Activated CD8-positive, alpha-beta T cell treated with anti-CD3 and anti-CD28 coated beads, Interleukin-2, amount 10 ng/mL, durations not matched to agents 7 days and 5 days (primary cell): ENCODE results near the gene TCEANC2. TPM values are rescaled to one million over a fixed set of nuclear protein-coding genes. Genes with fewer than 3 reads are reported as not detected.

ENCODE experiments used
- ATAC-seq: fragments of 150-1000 bp; cut with Tn5 transposase; one replicate; pipeline ENCODE4 v1.10.0; 2021; ENCODE audit warnings: moderate library complexity
- CTCF ChIA-PET: fragments of 350-600 bp; sonication (Branson Sonifier 250); formaldehyde crosslinking; loops from one replicate; lab custom pipeline; 2021; ENCODE audit warnings: antibody characterized with exemption; lab: Charles Lee
- POLR2A ChIA-PET: fragments of 350-600 bp; sonication (Branson Sonifier 250); formaldehyde crosslinking; loops from one replicate; lab custom pipeline; 2021; ENCODE audit warnings: antibody characterized with exemption; lab: Charles Lee
- DNase-seq: peaks from one replicate; pipeline ENCODE4 v3.0.0-alpha.2; 2020
- H3K27ac Mint-ChIP-seq: one replicate; pipeline ENCODE4 v1.8.0; 2021; ENCODE audit warnings: mild to moderate bottlenecking, mixed read lengths
- H3K27me3 Mint-ChIP-seq: one replicate; pipeline ENCODE4 v1.8.0; 2021; ENCODE audit warnings: low read depth, mixed read lengths
- H3K36me3 Mint-ChIP-seq: one replicate; pipeline ENCODE4 v1.8.0; 2021; ENCODE audit warnings: low read depth, mixed read lengths
- H3K4me1 Mint-ChIP-seq: one replicate; pipeline ENCODE4 v1.8.0; 2021; ENCODE audit warnings: low read depth, mixed read lengths
- H3K4me3 Mint-ChIP-seq: one replicate; pipeline ENCODE4 v1.8.0; 2021; ENCODE audit warnings: mild to moderate bottlenecking, mixed read lengths
- H3K9me3 Mint-ChIP-seq: one replicate; pipeline ENCODE4 v1.8.0; 2022; ENCODE audit warnings: mixed read lengths; ENCODE audit not compliant: insufficient read depth
- microRNA-seq: library from miRNA; unstranded; fragments of <30 nt; microRNA quantifications from one replicate; pipeline ENCODE4 v1.2.0, GENCODE V29; 2022
- total RNA-seq, 2 experiments: library from RNA; stranded (reverse); gene quantifications; one replicate each; pipeline ENCODE4 v1.2.3, GENCODE V29; 2021

The TCEANC2 gene
- total RNA-seq, 2 experiments from 2014 or later = 11.6 to 12.0 TPM

DNA sequence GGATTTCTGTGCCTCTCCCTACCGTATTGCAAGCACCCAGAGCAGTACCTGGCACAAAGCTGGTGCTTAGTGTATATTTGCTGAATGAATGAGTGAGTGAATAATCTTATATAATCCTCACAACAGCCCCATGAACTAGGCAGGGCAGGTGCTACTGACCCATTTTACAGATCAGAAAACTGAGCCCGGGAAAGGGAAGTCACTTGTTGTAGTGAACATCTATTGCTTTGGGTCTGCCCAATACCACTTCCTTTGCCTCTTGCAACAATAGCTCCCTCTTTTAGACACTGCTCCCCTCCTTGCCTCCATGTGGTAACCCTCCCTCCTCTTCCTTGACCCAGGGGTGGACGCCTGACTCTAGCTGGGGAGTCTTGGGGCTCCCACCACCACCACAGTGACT, 96.3 kb downstream of the TCEANC2 start:
- CTCF ChIA-PET = no interaction called here
- Mint-ChIP-seq H3K27me3 (peaks cover 2% of the 10 kb centered on the region), H3K4me3 (no peak overlapping the region), H3K27ac (no peak overlapping the region), H3K36me3 (no peaks in the 10 kb centered on the region), H3K4me1 (peaks cover 5% of the 10 kb centered on the region), H3K9me3 (no peaks in the 10 kb centered on the region)
- POLR2A ChIA-PET = interaction anchor here (0.8 kb wide), 1 partner anchor 35 kb away, joined by 3 read pairs; no protein-coding TSS in a partner anchor
- no peak for ATAC-seq
- DNase-seq = no peak

DNA sequence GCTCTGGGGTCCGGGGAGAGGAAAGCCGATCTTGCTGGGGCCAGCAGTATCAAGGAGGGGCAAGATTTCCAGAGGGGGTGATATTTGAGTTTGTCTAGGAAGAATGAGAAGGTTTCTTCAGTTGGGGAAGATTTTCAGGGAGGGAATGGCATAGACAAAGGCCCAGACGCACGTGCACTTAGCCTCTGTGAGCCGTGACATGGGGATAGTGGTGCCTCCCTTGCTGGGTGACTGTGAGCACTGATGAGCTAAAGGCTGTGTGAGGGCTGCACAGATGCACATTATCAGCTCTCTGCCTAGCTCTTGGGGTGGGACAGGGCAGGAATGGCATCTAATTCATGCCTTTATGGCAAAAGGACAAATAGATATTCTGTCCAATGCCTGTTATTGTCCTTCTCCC, 97.6 kb downstream of the TCEANC2 start:
- H3K4me1 Mint-ChIP-seq = peaks cover 5% of the 10 kb centered on the region
- H3K36me3 Mint-ChIP-seq = no peaks in the 10 kb centered on the region

DNA sequence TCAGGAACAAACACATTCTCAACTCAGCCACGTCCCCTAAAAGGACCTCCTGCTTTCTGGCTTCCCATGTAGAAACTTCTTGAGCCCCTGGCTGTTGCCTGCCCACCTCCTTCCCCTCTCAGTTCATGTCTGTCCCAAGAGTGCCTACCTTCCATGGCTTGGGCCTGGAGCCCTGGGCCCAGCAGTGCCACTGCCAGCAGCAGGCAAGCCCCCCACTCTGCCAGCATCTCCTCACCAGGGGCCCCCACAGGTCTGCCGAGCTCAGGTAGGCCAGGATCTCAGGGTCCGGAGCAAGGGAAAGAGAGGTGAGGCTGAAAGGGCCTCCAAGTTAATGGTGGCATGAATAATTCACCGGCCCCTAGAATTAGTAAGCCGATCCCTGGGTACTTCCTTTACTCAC, 99.3 kb downstream of the TCEANC2 start, which contains the start of gene CDCP2:
CDCP2 (minus strand) TSS at position 305 of the 400 bp plus-strand sequence; CDS start at position 227, 78 bp downstream.
- no peak for DNase-seq
- POLR2A ChIA-PET = no interaction called here
- Mint-ChIP-seq H3K27me3 (peaks cover 3% of the 10 kb centered on the region), H3K4me3 (no peak within 1 kb of the TSS), H3K4me1 (peaks cover 5% of the 10 kb centered on the region), H3K9me3 (no peaks in the 10 kb centered on the region), H3K36me3 (no peaks in the 10 kb centered on the region), H3K27ac (no peak within 1 kb of the TSS)
- ATAC-seq = no peak
- CTCF ChIA-PET = no interaction called here

More for the DNA sequence above, 97.6 kb downstream of the TCEANC2 start:
- H3K27ac Mint-ChIP-seq = no peak overlapping the region
- H3K9me3 Mint-ChIP-seq = no peaks in the 10 kb centered on the region
- no peak for DNase-seq
- POLR2A ChIA-PET = no interaction called here
- CTCF ChIA-PET = no interaction called here
- H3K4me3 Mint-ChIP-seq = no peak overlapping the region
- no peaks in the 10 kb centered on the region for H3K27me3 Mint-ChIP-seq
- ATAC-seq = no peak

DNA sequence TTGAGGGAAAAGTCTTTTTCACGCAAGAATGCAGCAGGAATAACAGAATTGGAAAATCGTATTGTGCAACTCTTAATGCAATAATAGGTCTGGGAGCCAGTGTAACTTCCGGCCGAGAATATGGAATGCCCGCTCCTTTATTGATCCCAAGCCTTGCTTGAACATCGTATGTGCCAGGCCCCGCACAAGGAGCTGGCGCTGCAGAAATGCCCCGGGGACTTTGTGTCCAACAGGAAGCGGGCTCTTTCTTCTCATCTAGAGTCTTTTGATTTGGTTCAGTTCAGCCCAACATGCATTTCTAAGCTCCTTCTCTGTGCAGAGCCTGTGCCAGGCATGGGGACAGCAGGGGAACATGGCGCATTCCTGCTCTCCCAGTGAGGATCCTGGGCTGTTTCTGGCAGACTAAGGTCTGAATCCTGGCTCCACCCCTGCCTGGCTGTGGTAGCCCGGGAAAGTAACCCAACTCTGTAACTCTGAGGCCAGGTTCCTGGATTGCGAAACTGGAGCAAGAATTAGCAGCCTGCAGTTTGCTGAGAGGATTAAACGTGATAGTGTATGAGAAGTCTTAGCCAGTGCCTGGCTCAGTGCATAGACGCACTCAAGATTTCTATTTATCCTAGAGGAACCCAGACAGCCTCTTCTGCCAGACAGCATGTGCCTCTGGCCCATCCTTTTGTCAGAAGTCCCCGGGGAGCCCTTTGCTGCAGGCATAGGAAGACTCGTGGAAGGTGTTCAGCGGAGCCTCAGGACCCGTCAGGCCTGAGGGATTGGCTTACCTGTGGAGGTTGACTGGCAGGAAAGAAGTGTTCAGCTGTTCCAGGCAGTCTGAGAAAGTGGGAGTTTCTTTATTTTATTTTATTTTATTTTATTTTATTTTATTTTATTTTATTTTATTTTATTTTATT, 100.4 kb downstream of the TCEANC2 start:
- peaks cover 3% of the 10 kb centered on the region for H3K27me3 Mint-ChIP-seq
- DNase-seq (no peak), ATAC-seq (no peak)
- no peak overlapping the region for H3K27ac Mint-ChIP-seq
- H3K36me3 Mint-ChIP-seq = no peaks in the 10 kb centered on the region
- ChIA-PET POLR2A (no interaction called here), CTCF (no interaction called here)
- H3K9me3 Mint-ChIP-seq = no peaks in the 10 kb centered on the region
- no peak overlapping the region for H3K4me3 Mint-ChIP-seq
- peaks cover 5% of the 10 kb centered on the region for H3K4me1 Mint-ChIP-seq

Small RNA genes within 50 kb of the gene (microRNA-seq; reads per million reads assigned to microRNA genes)
- 13.8 reads per million, percentile 29 among the genes with 10 or more reads in this experiment for gene MIR4781

Other genes with a start within 250 kb of the TCEANC2 start
- gene NDC1, start 215.3 kb upstream of the TCEANC2 start, total RNA-seq = 10 to 100 TPM; 27.8 to 28.6 TPM
- gene YIPF1, start 163.8 kb upstream of the TCEANC2 start, total RNA-seq = 10 to 100 TPM; 14.9 to 16.3 TPM
- not detected for gene DIO1, start 159.4 kb upstream of the TCEANC2 start, total RNA-seq
- 10 to 100 TPM; 83.1 to 87.1 TPM for gene IFT25, start 107.9 kb upstream of the TCEANC2 start, total RNA-seq
- gene LRRC42, start 107.3 kb upstream of the TCEANC2 start, total RNA-seq = 10 to 100 TPM; 26.3 to 26.8 TPM
- not detected for gene LDLRAD1, start 35.4 kb upstream of the TCEANC2 start, total RNA-seq
- 100 to 1,000 TPM; 154 to 156 TPM for gene TMEM59, start 404 bp upstream of the TCEANC2 start, total RNA-seq
- gene CDCP2, start 99.4 kb downstream of the TCEANC2 start, total RNA-seq = under 1 TPM in 1 of 2 experiments, not detected in 1; 0.16 TPM
- 10 to 100 TPM; 13.1 to 15.5 TPM for gene CYB5RL, start 146.4 kb downstream of the TCEANC2 start, total RNA-seq
- 100 to 1,000 TPM; 115 TPM for gene MRPL37, start 146.6 kb downstream of the TCEANC2 start, total RNA-seq